HG03469 (cell line): ENCODE data around the gene LTBP3.

ENCODE experiments used
- ATAC-seq: cut with Tn5 transposase; IDR thresholded peaks from one replicate; pipeline ENCODE4 v1.9.1; 2021; ENCODE audit warnings: mild to moderate bottlenecking, moderate library complexity, moderate number of reproducible peaks; ENCODE audit not compliant: unreplicated experiment

Gene LTBP3

DNA sequence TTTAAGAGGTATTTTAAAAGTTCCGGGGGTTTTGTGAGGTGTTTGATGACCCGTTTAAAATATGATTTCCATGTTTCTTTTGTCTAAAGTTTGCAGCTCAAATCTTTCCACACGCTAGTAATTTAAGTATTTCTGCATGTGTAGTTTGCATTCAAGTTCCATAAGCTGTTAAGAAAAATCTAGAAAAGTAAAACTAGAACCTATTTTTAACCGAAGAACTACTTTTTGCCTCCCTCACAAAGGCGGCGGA is 59.5 kb downstream of the LTBP3 start:
- no peak for ATAC-seq

DNA sequence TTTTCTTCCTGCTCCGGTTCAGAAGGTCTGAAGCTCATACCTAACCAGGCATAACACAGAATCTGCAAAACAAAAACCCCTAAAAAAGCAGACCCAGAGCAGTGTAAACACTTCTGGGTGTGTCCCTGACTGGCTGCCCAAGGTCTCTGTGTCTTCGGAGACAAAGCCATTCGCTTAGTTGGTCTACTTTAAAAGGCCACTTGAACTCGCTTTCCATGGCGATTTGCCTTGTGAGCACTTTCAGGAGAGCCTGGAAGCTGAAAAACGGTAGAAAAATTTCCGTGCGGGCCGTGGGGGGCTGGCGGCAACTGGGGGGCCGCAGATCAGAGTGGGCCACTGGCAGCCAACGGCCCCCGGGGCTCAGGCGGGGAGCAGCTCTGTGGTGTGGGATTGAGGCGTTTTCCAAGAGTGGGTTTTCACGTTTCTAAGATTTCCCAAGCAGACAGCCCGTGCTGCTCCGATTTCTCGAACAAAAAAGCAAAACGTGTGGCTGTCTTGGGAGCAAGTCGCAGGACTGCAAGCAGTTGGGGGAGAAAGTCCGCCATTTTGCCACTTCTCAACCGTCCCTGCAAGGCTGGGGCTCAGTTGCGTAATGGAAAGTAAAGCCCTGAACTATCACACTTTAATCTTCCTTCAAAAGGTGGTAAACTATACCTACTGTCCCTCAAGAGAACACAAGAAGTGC is 60.0 kb downstream of the LTBP3 start:
- no peak for ATAC-seq

DNA sequence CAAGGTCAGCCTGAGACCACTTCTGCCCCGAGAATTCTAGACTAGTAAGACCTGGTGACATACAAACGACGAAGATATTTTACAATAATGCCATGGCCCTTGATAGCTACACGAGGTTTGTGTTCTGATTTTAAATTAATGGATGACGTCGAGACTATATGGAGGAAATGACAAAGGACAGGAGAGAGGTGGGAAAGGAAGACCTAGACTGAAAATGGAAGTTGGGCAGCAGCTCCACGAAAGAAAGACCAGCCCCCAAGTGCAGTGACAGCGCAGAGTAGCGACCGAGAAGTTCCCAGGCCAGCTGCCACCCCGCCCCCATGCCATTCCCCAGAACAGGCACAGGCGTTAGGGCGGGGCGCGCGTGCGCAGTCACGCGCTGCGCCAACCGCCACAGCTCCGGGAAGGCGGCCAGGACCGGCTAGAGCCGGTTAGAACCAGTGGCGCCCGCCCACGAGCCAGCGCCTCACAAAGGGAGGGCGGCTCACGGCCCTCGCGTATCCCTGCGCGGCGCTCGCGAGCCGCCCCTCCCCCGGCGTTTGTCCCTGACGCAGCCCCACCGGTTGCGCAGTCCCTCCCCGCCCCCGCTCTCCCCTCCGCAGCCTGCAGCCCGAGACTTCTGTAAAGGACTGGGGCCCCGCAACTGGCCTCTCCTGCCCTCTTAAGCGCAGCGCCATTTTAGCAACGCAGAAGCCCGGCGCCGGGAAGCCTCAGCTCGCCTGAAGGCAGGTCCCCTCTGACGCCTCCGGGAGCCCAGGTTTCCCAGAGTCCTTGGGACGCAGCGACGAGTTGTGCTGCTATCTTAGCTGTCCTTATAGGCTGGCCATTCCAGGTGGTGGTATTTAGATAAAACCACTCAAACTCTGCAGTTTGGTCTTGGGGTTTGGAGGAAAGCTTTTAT is 60.8 kb downstream of the LTBP3 start:
- ATAC-seq: peak; percentile 36

DNA sequence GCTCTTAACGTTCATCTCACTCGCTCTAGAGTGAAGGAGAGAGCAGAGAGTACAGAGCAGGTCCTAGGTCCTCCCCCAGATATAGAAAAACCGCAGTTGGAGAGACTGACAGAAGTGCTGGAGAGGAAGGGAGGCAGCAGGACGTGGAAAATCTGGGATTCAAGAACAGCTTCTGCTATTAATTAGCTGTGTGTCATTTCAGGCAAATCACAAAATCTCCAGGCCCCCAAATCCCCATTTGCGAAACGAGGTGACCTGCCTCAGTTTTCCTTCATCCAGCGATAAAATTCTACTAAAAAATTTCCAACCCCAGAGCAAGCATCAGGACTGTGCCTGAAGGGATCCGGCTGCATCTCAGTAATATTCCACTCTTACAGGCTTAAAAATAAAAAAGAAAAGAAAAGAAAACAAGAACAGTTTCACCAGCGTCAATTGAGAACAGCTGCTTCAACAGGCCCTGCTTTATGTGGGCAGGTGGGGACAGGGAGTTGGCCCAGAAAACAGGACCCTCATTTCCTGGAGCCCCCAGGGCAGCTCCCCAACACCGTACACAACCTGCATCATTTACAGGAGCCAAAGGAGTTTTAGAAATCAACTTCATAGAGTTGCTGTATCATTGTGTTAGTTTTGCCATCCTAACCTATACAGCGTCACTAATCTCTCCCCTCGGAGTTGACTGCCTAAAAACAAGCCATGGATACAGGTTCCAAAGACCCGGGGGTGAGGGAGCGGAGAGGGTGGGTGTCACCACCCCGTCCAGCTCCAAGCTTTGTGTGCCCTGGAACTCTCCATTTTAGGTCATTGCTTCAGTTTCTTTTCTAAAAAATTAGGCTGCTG is 61.6 kb downstream of the LTBP3 start:
- ATAC-seq: no peak

DNA sequence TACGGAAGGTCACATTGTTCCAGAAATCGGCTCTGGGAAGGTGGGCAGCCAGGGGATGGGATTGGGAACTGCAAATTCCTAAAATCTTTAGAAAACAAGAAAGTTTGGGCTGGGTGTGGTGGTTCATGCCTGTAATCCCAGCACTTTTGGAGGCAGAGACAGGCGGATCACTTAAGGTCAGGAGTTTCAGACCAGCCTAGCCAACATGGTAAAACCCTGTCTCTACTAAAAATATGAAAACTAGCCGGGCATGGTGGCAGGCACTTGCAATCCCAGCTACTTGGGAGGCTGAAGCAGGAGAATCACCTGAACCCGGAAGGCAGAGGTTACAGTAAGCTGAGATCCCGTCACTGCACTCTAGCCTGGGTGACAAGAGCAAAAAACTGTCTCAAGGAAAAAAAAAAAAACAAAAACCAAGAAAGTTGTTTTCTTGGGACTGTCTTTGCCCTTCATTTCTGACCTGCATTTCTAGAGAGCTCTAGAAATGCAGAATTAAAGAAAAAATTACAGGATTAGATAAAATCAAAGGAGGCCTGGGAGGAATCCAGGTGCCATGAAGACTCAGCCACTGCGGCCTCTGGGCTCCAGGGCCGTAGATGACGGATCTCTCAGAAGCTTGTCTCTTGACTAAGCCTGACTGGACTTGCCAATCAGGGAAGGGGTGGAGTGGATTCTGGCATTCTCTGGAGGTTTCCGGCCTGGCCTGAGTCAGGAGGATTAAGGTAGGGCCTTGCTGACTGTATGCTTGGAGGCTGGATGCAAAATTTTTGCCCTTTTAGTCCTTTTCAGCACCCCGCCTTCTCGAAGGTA is 64.6 kb downstream of the LTBP3 start:
- ATAC-seq: no peak

DNA sequence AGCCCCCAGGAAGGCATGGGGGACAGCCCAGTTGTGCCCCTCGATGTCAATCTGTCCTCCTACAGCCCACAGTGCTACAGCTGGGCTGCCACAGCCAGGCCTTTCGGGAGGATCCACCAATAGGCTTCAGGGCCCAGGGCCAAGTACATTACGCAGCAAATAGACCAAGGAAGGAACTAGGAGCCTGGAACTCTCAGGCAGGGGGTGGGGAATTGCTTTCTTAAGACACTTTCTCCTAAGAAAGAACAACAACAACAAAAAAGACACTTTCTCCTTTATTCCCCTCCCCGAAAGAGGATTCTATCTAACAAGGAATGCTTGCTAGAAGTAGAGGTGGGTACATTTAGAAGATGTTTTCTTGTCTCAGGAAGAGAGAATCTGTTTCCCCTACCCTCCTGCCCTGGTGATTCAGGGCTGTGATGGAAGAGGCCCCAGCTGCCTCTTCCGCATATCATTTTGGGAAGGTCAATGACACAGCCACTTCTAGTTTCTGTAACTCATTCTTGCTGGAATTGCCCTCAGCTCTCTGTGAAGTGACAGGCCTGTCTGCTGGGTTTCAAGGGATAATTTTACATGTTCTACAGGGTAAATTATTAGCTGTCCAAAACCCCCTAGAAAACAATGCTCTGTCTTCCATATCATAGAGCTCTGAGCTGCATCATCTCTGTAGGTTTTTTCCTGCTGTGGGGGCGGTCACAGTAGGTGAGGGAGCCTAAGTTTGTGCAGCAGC is 65.4 kb downstream of the LTBP3 start:
- ATAC-seq: no peak

DNA sequence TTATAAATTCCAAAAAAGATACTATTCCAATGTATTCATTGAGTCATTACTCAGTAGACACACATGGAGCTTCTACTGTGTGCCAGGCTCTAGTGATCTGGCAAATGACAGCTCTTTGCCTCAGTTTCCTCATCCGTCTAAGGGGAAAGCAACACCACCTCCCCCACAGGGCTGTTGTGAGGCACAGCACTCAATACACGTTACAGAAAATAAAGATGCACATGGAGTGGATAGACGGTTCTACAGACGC is 65.8 kb downstream of the LTBP3 start:
- ATAC-seq: no peak

DNA sequence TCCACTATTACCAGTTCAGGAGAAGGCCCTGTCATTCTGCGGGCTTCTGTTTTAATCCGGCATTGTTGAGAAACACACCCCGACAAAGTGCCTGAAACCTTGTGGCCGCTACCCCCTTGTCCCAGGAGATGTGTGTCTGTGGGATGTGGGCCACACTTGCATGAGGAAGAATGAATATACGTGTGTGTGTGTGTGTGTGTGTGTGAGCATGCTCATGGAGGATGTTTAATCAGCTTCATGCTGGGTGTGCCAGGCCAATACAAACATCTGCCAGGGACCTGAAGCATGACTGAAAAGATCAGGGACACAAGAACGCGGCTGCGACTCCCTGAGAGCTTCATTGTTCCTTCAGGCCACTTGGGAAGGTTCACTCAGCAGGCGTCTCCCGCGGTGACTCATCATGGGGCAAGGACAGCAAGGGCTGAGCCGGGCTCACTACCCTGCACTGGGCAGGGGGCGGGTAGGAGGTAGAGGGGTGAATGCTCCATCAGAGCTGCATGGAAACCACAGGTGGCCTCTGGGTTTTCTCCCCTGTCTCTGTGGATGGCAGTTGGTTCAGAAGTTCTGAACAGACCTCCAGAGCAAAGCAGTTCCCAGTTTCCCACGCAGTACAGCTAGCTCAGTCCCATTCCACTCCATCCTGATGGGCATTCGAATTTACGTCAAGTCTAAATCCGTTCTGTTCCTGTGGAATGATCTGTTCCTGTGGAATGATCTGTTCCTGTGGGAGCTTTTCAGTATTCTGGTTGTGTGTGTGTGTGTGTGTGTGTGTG is 66.4 kb downstream of the LTBP3 start:
- no peak for ATAC-seq

DNA sequence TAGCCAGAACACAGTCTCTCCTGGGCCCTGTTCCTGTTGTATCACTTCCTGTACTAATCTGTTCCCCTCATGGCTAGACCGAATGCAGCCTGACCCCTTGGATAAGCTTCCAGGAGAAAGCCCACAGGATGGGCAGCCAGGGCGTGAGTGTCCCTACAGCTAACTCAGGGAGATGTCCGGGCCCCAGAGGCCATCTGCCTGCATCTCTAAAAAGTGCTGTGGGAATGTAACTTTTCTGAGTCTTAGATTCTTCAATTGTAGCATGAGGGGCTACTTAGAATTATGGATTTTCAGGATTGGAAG is 67.0 kb downstream of the LTBP3 start:
- no peak for ATAC-seq

DNA sequence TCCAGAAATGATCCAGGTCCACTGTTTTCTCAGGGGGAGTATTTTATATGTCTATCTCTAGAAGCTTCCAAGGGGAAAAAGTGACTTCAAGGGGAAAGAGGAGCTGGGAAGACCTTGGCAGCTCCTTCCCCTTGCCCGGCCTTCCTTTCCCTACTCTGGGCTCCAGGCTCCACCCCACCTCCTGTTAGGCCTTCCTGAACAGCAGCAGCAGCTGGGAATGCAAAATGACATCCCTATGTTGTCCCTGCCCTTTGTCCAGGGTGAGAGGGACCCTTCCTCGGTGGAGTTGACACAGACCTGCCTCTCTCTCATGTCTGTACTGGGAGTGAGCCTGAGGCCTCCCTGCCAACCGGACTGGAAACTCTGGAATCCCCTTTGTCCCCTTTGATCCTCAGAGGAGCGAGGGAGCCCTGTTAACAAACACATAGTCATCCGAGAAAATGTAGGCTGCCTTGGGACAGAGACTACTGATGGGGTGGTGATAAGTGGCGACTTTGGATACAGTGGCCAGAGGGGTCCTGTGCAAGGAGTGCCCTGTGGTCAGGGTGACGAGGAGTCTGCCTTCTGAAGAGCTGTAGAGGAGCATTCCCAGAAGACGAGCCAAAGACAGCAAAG is 68.3 kb downstream of the LTBP3 start:
- ATAC-seq: no peak

DNA sequence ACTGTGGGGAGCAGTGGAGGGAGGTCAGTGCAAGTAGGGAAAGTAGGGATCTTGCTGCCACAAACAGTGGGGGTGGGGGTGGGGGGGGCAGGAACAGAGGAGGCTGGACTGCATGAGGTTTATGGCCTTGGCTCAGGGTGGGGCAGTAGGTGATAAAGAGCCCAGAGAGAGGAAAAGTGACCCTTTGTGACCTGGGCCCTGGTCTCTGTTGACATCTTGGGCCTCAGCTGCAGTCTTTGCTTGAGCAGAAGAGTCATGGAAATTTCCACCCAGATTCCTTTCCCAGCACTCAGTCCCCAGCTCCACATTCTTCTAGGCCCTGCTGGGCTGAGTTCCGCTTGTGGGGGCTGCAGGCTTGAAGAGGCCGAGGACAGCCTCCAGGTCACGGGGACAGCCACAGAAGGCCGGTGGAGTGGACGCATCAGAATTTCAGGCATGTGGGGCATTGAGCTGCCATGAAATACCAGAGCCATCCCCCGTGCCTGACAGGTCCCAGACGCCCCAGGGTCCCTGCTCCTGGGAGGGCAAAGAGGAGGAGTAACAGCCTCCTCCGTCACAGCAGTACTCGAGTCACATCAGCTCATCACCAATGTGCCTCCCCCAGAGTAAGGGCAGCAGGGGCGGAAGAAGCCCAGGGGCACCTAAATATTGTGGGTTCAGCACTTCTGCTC is 69.0 kb downstream of the LTBP3 start:
- no peak for ATAC-seq
